Cardiac muscle cell (in vitro differentiated cells and primary cell): ENCODE data around the gene BCORL1. TPM values are rescaled to one million over a fixed set of nuclear protein-coding genes. Genes with fewer than 3 reads are reported as not detected.

ENCODE experiments used
- DNase-seq, 2 donors: peaks; one replicate each; pipeline versions ENCODE4 v3.0.0 to v3.0.0-alpha.2; 2010 to 2017; ENCODE audit warnings: low read depth in 1 of 2, low spot score in 1 of 2
- H3K27ac ChIP-seq: fragments of 200-600 bp; sonication (generic); 2 replicates; pipeline ENCODE4 v1.5.1; 2016
- H3K27me3 ChIP-seq: fragments of 200-600 bp; sonication (generic); 2 replicates; pipeline ENCODE4 v1.6.0; 2016; ENCODE audit warnings: control low read depth
- H3K36me3 ChIP-seq: fragments of 200-600 bp; sonication (generic); 2 replicates; pipeline ENCODE4 v1.5.1; 2016; ENCODE audit warnings: control low read depth
- H3K4me1 ChIP-seq: fragments of 200-600 bp; sonication (generic); 2 replicates; pipeline ENCODE4 v1.8.1; 2017; ENCODE audit warnings: low read depth, mild to moderate bottlenecking, mixed run types
- H3K4me3 ChIP-seq: fragments of 200-600 bp; sonication (generic); 2 replicates; pipeline ENCODE4 v1.5.1; 2016; ENCODE audit warnings: mild to moderate bottlenecking
- H3K9me3 ChIP-seq: fragments of 200-600 bp; sonication (generic); 2 replicates; pipeline ENCODE4 v1.5.1; 2017; ENCODE audit warnings: low read depth, mild to moderate bottlenecking, control low read depth
- CTCF ChIP-seq: IDR thresholded peaks from 2 replicates; pipeline ENCODE4 v1.5.1; 2012; ENCODE audit warnings: low read depth, mild to moderate bottlenecking, low read length
- polyA plus RNA-seq: library from polyadenylated mRNA; unstranded; fragments of >200 nt; fragmentation: Nextera tagmentation; extraction: Ambion mirVana; gene quantifications from 2 replicates; pipeline ENCODE4 v1.2.1, GENCODE V29; 2016
- total RNA-seq: library from RNA; depleted of rRNA; stranded (reverse); fragments of >200 nt; gene quantifications from 2 replicates; pipeline ENCODE4 v1.2.3, GENCODE V29; 2016

Gene BCORL1
- total and polyA plus RNA-seq, 2 experiments from 2014 or later: 8.7 to 10.7 TPM

DNA sequence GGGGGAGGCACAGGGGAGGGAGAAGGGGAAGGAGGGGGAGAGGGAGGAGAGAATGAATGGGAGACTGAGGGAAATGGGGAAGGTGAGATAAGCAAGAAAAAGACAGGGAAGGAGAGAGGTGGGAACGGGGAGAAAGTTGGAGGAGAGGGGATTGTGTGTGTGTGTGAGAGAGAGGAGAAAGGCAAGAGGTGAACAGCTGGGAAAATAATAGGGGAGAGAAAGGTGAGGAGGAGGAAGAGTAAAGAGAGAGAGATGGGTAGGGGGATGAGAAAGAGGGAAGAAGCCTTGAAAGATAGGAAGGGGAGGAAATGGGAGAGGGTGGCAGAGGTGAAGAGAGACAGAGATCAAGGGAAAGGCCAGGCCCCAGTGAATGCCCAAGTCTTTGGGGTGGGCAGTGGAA, 20.1 kb downstream of the BCORL1 start:
- no peak for DNase-seq
- Histone ChIP-seq H3K36me3 (no peaks in the 10 kb centered on the region), H3K27me3 (no peaks in the 10 kb centered on the region), H3K4me1 (no peaks in the 10 kb centered on the region), H3K4me3 (no peak overlapping the region), H3K27ac (no peak overlapping the region), H3K9me3 (no peaks in the 10 kb centered on the region)
- no peak for TF ChIP-seq CTCF

DNA sequence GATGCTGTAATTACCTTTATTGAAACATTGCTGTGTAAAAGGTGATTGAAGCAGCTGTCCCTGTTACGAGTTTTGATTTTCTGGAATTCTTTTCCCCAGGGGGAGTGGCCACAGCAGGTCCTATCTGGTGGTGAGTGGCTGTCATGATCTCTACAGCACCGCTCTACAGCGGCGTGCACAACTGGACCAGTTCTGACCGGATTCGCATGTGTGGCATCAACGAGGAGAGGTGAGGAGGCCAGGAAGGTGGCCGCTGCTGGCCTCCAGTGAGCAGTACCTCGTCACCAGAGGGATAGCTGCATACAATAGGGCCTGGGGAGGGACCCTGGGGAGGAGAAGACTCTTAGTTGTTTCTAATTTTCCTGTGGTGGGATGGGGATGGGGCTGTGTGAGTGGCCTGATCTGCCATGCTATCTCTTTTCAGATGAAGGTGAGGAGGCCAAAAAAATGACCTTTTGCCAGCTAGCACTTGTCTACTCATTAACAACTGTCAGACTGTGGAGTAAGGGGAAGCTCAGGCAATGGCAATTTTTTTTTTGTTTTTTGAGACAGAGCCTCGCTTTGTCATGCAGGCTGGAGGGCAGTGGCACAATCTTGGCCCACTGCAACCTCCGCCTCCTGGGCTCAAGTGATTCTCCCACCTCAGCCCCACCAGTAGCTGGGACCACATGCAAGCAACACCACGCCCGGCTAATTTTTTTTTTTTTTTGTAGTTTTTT, 22.8 kb downstream of the BCORL1 start:
- no peak overlapping the region for H3K4me3 ChIP-seq
- no peaks in the 10 kb centered on the region for H3K4me1 ChIP-seq
- H3K9me3 ChIP-seq: no peaks in the 10 kb centered on the region
- peaks cover 3% of the 10 kb centered on the region for H3K36me3 ChIP-seq
- no peaks in the 10 kb centered on the region for H3K27me3 ChIP-seq
- no peak overlapping the region for H3K27ac ChIP-seq
- no peak for DNase-seq
- no peak for TF ChIP-seq CTCF

DNA sequence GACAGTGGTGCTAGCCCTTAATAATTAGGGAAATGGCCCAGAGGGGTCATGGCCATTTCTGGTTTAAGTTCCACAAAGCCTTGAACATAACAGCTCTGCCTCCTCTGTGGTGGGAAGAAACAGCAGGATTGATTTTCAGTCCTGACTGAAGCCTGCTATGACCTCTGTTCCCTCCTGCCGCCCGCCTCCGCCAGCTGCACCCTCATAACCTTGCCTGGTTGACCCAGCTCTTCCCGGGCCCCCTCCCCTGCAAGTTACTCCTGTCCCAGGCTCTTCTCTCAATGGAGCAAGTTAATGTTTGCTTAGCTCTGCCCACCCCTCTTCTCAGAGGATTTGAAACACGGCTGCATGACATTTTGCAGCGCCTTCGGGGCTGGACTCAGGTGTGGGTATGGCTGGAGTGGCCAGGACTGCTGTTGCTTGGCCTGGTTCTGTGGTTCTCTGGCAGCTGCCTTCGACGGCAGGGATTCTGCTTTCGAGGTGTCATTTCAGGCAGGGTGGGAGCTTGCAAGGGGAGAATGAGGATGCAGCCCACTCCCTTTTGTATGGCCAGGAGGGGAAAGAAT, 27.3 kb downstream of the BCORL1 start:
- Histone ChIP-seq H3K27ac (no peak overlapping the region), H3K9me3 (no peaks in the 10 kb centered on the region), H3K36me3 (peaks cover 3% of the 10 kb centered on the region), H3K27me3 (no peaks in the 10 kb centered on the region), H3K4me3 (no peak overlapping the region), H3K4me1 (no peaks in the 10 kb centered on the region)
- TF ChIP-seq CTCF: no peak
- DNase-seq: no peak

DNA sequence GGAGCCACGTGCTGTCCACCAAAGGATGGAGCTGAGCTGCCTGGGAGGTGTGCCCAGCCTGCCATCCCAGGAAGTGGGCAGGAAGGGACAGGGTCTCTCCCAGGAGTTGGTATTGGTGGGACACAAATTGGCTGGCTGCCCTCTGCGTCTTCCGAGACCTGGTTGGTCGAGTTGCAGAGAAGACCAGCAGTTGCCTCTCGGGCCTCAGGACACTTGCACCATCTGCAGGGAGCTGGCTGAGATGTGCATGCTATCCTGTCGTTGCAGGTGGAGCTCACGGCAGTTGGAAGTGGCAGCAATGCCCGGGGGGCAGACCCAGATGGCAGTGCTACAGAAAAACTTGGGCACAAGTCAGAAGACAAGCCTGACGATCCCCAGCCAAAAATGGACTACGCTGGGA, 30.2 kb downstream of the BCORL1 start:
- no peak for DNase-seq
- no peaks in the 10 kb centered on the region for H3K27me3 ChIP-seq
- H3K36me3 ChIP-seq: peaks cover 3% of the 10 kb centered on the region
- no peaks in the 10 kb centered on the region for H3K9me3 ChIP-seq
- no peaks in the 10 kb centered on the region for H3K4me1 ChIP-seq
- no peak for TF ChIP-seq CTCF
- no peak overlapping the region for H3K27ac ChIP-seq
- no peak overlapping the region for H3K4me3 ChIP-seq

- no peak for DNase-seq
- Histone ChIP-seq H3K27me3 (no peaks in the 10 kb centered on the region), H3K36me3 (peaks cover under 1% of the 10 kb centered on the region), H3K27ac (no peak overlapping the region), H3K4me1 (no peaks in the 10 kb centered on the region), H3K9me3 (no peaks in the 10 kb centered on the region), H3K4me3 (no peak overlapping the region)
- TF ChIP-seq CTCF: no peak
These were observed 31.2 kb downstream of the BCORL1 start for GRCh38 chrX:130013661-130014060.
